ENCODE results near the gene USP5.
"Not testable (repeated sequence)": the region's sequence is repeated elsewhere in the genome, so short reads cannot be mapped to it uniquely, and the experiment has no call there.

The USP5 gene

DNA sequence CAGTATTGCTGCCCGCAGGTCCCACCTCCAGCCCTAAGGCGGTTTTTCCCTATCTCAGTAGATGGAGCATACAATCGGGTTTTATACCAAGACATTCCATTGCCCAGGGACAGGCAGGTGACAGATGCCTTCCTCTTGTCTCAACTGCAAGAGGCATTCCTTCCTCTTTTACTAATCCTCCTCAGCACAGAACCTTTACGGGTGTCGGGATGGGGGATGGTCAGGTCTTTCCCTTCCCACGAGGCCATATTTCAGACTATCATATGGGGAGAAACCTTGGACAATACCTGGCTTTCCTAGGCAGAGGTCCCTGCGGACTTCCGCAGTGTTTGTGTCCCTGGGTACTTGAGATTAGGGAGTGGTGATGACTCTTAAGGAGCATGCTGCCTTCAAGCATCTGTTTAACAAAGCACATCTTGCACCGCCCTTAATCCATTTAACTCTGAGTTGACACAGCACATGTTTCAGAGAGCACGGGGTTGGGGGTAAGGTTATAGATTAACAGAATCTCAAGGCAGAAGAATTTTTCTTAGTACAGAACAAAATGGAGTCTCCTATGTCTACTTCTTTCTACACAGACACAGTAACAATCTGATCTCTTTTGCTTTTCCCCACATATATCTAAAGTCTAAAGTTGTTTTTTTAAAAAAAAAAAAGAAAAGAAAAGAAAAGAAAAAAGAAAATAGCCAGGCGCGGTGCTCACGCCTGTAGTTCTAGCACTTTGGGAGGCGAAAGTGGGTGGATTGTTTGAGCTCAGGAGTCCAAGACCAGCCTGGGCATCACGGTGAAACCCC, 34.5 kb downstream of the USP5 start:
- not testable (repeated sequence) for DNase-seq (ENCODE audit: low read depth in 2 of 2)

GRCh38 chr12:6887460-6887859, 35.5 kb downstream of the USP5 start:
- no peak for DNase-seq (ENCODE audit: low read depth in 2 of 2)

DNA sequence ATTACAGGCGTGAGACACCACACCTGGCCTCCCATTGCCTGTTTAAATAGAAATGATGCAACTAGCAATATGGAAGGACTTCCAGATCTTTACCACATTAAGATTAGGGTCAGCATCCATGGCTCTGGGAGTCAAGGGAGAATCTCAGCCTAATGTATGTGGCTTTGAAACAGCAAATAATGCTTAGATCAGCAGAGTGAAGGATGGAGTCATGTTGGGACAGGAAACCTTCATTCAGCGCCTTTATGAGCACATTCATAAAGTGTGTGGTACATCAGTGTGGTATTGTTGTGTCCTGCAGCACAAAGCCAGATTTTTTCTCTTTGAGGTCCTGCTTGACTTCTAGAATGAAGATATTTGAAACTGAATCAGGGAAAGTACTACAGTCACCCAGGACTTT, 36.4 kb downstream of the USP5 start:
- DNase-seq (ENCODE audit: low read depth in 2 of 2): no peak

DNA sequence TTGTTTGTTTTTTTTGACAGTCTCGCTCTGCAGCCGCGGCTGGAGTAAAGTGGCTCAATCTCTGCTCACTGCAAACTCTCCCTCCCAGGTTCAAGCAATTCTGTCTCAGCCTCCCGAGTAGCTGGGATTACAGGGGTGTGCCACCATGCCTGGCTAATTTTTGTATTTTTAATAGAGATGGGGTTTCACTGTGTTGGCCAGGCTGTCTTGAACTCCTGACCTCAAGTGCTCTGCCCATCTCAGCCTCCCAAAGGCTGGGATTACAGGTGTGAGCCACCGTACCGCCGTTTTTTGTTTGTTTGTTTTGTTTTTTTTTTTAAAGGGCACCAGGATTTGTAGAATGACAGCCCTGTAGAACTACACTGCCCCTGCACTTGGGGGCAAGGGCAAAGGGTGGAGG, 36.8 kb downstream of the USP5 start:
- DNase-seq (ENCODE audit: low read depth in 2 of 2): not testable (repeated sequence)

GRCh38 chr12:6889775-6890573, 38.0 kb downstream of the USP5 start:
- not testable (repeated sequence) for DNase-seq (ENCODE audit: low read depth in 2 of 2)

DNA sequence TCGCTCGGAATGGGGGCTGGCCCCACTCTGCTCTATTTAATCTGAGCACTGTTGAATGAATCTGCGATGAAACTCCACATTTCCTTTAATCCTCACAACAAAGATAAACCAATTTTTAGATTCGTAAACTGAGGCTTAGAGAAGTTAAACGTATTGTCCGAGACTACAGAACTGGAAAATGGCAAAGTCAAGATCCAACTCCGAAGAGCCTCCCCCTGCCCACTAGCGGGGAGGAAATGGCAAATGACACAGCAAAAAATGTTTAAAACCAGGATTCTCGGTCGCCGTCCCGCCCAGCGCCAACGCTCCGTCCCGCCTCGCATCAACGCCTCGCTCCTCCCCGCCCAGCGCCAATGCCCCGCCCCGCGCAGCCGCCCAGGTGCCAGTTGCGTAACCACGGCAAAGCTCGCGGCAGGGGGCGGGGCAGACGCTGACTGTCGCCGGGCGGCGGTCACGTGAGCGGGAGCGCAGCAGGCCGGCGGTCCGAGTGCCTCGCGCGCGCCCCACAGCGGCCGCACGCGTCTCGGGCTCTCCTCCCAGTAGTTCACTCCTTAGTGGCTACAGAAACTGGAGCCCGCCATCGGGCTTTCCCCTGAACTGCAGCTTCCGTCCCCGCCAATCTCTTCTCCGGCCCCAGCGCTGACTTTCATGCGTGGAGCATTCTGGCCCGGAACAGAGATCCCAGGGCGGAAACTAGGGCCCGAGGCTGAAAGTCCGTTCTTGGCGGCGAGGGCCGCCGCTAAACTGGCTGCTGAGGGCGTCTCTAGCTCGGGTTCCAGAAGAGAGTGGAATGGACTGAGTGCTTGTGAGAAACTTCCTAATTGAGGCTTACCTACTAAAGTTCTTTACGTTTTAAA, 39.1 kb downstream of the USP5 start:
- peak; percentile 99 for DNase-seq (ENCODE audit: low read depth in 2 of 2)

GRCh38 chr12:6891646-6892001, 39.7 kb downstream of the USP5 start:
- no peak for DNase-seq (ENCODE audit: low read depth in 2 of 2)

DNA sequence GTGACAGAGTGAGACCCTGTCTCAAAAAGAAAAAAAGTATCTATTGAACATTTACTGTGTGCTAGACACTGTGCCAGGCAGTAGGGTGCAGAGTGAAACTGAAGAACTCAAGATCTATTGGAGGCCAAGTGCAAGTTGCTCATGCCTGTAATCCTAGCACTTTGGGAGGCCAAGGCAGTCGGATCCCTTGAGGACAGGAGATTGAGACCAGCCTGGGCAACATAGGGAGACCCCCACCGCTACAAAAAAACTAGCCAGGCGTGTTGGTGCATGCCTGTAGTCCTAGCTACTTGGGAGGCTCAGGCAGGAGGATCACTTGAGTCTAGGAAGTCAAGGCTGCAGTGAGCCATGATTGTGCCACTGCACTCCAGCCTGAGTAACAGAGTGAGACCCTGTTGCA, 40.7 kb downstream of the USP5 start:
- not testable (repeated sequence) for DNase-seq (ENCODE audit: low read depth in 2 of 2)

- no peak for DNase-seq (ENCODE audit: low read depth in 2 of 2)
These were observed 42.4 kb downstream of the USP5 start for GRCh38 chr12:6894321-6894720.

- no peak for DNase-seq (ENCODE audit: low read depth in 2 of 2)
These were observed 45.0 kb downstream of the USP5 start for GRCh38 chr12:6896846-6897435.

DNA sequence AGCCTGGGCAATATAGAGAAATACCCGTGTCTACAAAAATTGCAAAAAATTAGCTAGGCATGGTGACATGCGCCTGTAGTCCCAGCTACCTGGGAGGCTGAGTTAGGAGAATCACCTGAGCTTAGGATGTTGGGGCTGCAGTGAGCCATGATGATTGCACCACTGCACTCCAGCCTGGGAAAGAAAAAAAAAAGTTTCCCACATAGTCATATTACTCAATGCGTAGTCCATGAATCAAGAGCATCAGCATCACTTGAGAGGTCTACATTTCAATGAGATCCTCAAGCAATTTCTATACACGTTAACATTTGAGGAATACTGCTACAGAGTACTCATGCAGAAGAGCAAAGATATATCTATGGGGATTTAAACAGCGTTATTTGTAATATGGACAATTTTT, 47.5 kb downstream of the USP5 start:
- DNase-seq (ENCODE audit: low read depth in 2 of 2): no peak

- no peak for DNase-seq (ENCODE audit: low read depth in 2 of 2)
These were observed 48.0 kb downstream of the USP5 start for GRCh38 chr12:6899837-6900519.

DNA sequence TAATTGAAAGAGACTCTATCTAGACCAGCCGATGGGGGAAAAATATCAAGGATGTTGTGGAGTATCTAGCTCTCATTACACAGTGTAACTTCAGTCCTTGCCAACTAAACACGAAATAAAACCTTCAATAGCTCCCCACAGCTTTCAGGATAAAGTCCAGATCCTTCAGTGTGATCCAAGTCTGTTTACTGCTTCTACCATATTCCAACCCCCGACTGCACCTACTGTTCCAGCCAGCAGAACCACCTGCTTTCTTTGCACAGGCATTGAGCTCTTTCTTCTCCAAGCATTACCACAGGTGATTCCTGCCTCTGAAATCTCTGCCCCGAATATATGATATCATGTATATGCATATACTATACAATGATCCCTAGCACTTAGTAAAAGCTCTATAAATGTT, 50.5 kb downstream of the USP5 start:
- DNase-seq (ENCODE audit: low read depth in 2 of 2): no peak

- DNase-seq (ENCODE audit: low read depth in 2 of 2): no peak
These were observed 51.8 kb downstream of the USP5 start for GRCh38 chr12:6903722-6904121.

DNA sequence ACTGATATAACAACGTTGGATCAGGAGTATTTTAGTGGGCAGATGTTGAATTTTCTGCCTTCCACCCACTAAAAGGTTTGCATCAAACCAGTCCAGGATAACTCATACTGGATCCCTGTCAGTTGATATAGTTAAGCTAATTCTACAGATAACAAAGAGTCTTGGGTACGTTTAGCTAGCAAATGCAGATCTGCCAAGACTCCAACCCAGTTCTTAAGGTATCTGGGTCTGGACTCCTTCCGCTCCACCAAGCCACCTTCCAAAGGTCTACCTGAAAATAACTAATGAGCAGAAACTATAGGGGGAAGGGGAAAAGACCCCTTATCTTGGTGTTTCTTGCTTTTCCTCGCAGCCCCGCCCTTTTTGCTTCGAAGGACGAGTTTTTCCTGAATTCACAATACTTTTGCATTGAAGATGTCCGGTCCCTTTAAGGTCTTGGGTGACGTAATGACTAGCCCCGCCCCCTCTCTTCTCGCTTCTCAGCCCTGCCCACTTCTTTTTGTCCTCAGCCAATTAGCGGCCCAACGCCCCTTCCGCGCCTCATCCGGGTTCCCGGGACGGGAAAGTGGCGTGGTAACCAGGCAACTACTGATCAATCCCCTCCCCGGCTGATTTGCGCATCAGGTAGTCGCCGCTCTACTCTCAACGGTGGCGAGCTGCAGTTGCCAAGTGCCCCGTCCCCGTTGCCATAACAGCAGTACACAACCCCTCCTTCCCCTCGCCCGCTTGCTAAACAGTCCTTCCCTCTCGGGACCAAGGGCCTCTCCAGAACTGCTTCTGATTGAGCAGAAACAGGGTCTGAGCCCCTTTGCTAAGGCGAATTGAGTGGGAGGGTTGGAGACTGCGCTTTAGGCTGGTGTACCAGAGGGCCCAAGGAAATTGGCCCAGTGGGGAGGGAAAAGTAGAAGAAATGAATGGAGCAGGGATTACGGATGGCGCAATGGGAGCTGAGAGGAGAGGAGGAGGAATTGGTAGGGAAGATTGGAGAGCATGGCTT, 52.6 kb downstream of the USP5 start, which contains the start of gene LRRC23:
TSS of gene LRRC23 (plus strand) at position 543 of the 997 bp plus-strand sequence. CDS start 812 bp downstream, outside the sequence.
- DNase-seq (ENCODE audit: low read depth in 2 of 2): peak; percentile 92 to 94

- no peak for DNase-seq (ENCODE audit: low read depth in 2 of 2)
These were observed 53.6 kb downstream of the USP5 start for GRCh38 chr12:6905414-6906040.

- DNase-seq (ENCODE audit: low read depth in 2 of 2): not testable (repeated sequence)
These were observed 56.2 kb downstream of the USP5 start for GRCh38 chr12:6908141-6908540.

DNA sequence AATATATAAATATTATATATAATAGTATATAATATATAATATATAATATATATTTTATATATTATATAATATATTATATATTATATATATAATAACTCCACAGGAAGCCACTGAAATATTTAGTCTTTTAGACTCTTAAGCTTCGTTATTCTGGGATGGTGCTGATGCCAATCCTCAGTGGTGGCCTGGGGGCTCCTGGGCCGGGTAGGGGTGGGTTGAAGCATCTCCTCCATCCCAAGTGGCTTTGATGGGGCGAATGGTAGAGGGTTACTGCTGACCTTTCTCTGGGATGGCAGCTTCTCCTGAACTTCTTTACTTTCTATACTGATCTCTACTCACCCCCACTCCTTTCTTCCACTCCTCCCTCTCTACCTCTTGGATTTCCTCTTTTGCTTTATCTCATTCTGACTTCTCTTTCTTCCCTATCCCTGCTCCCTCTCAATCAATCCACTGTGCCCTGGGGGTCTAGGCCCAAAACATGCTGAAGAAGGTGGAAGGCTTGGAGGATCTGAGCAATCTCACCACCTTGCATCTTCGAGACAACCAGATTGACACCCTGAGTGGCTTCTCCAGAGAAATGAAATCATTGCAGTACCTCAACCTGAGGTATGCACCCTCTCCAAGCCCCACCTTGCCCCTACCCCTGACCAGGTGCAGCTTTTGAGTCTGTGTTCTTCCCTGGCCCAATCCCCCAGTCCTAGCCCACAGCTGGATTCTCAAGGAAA, 57.6 kb downstream of the USP5 start:
- DNase-seq (ENCODE audit: low read depth in 2 of 2): no peak

Data from stimulated activated CD4-positive, alpha-beta T cell treated with anti-CD3 and anti-CD28 coated beads, Interleukin-1b, Interleukin-23, amount 100 ng/mL, for 4 hours (primary cell).